Pancreas (tissue), 10 donors: Measurements from ENCODE around the gene TMEM121. TPM values are rescaled to one million over a fixed set of nuclear protein-coding genes. Genes with fewer than 3 reads are reported as not detected.
"Not testable (repeated sequence)": the region's sequence is repeated elsewhere in the genome, so short reads cannot be mapped to it uniquely, and the experiment has no call there.

Experiments used
- ATAC-seq, 4 donors: fragments of 200-7000 bp; cut with Tn5 transposase; one replicate each; pipeline versions ENCODE4 v1.8.0 to v1.9.1; 2020; ENCODE audit warnings: mild to moderate bottlenecking in 4 of 4, moderate library complexity in 4 of 4
- DNase-seq, 6 donors: peaks; one replicate each; pipeline ENCODE4 v3.0.0-alpha.2; 2020
- FAIRE-seq: peaks from 2 replicates; lab custom pipeline; 2012; peaks lifted over from hg19 to GRCh38; lab: Jason Lieb, UNC
- H3K27ac ChIP-seq, 4 donors: fragments of 200-600 bp; sonication (generic); 1 replicate in 3 of 4; 2 replicates in 1 of 4; pipeline versions ENCODE4 v1.5.0 to v1.8.0; 2020
- H3K27me3 ChIP-seq, 4 donors: fragments of 200-600 bp; one replicate each; pipeline ENCODE4 v1.8.0; 2021
- H3K36me3 ChIP-seq, 3 donors: fragments of 200-600 bp; sonication (generic) in 1 of 3; one replicate each; pipeline versions ENCODE4 v1.5.0 to v1.8.0; 2020 to 2021
- H3K4me1 ChIP-seq, 3 donors: fragments of 200-600 bp; one replicate each; pipeline ENCODE4 v1.8.0; 2021
- H3K4me3 ChIP-seq, 4 donors: fragments of 200-600 bp; sonication (generic) in 2 of 4; one replicate each; pipeline versions ENCODE4 v1.5.0 to v1.8.0; 2020 to 2021
- H3K9me3 ChIP-seq, 4 donors: fragments of 200-600 bp; one replicate each; pipeline ENCODE4 v1.8.0; 2021
- WGBS, 2 donors: extraction: QIAGEN DNeasy Blood & Tissue Kit; methylation state at CpG; one replicate each; pipeline ENCODE4 v1.1.7; 2013; 5-methylcytosine and 5-hydroxymethylcytosine counted together
- intact Hi-C, 3 donors: fragments of 100-400 bp; cut with DNase I; formaldehyde crosslinking; loops; one replicate each; pipeline versions ENCODE4 v1.11.1 to v1.14.2; 2022
- polyA plus RNA-seq, 2 donors: library from polyadenylated mRNA; stranded (reverse); fragments of 200-250 nt; gene quantifications; one replicate each; pipeline ENCODE4 v1.2.3, GENCODE V29; 2013
- total RNA-seq, 6 donors: library from RNA; stranded (reverse); fragmentation: NEBNext Ultra II Directional in 4 of 6; extraction: Animal tissue kit (Norgen Biotek cat#: 25700) in 4 of 6; gene quantifications; one replicate each; pipeline versions ENCODE4 v1.2.1 to v1.2.4, GENCODE V29; 2021 to 2023
- TF ChIP-seq, protein P1 (sequence below), 4 donors: fragments of 200-600 bp; sonication (generic) in 3 of 4; IDR thresholded peaks; one replicate each; pipeline versions ENCODE4 v1.5.0 to v1.8.0; 2021; ENCODE audit warnings: antibody characterized with exemption in 4 of 4
- donor health status: healthy with polysubstance abuse.
- donor health status: DM: no; HTN: no; CAD: no; lungs with moderate emphysema.
- donor health status: DM: no; HTN: no; CAD: no.
- donor health status: control.
- donor health status: control.
- donor health status: Bipolar disorder and iron deficiency.
- donor health status: DM: yes; HTN: yes; CAD: no.
- donor health status: DM: no; HTN: no; CAD: no.
- donor health status: DM: no; HTN: no; CAD: no.
- donor health status: DM: yes; HTN: yes; CAD: no.

The TMEM121 gene
- total and polyA plus RNA-seq, 8 donors = 0.92 to 3.3 (median 1.8) TPM

DNA sequence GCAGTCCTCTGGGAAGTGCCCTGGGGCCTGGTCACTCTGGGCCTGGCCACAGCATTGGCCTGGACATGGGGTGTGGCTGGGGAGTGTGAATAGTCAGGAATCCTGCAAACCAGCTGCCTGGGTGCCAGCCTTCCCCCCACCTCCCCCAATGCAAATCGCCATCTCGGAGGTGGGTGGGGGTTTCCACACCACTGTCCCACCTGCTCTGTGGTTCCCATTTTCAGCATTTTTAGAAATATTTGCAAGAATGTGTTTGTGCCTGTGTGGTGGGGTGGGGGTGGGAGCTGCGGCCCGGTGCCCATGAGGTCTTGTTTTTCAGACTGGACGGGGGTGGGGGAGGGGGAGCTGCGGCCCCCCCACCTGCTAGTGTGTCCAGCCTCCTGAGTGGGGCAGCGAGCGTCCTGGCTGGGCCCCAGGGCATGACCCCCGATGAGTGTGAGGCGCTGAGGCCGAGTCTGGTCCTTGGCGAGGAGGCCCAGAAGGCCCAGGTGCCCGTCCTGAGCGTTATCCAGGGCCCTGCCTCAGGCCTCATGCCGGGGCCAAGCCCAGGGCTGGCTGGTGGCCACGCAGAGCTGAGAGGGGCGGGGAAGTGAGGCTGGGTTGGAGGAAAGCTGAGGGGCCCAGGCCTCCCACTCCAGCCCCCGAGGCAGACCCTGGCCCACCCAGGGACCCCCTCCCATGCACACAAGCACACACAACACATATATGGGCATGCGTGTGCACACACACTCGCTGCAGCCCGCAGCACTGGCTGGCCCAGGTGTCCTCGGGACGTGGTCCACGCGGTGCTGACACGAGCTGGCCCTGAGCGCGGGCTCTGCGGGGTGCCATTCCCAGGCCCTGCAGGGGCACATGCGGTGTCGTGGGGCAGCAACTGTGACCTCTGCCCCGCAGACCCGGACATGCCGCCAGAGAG lies 40.1 kb downstream of the TMEM121 start:
- H3K4me1 ChIP-seq, DNase-seq, H3K36me3 ChIP-seq, H3K27me3 ChIP-seq, FAIRE-seq, H3K27ac ChIP-seq, intact Hi-C loops, H3K4me3 ChIP-seq, ATAC-seq, H3K9me3 ChIP-seq: not testable (repeated sequence)
- WGBS, 2 donors = 83 to 84% methylated on average over 14 to 25 of the region's 34 CpGs

- H3K27ac ChIP-seq, H3K4me1 ChIP-seq, H3K27me3 ChIP-seq, intact Hi-C loops, H3K36me3 ChIP-seq, ATAC-seq, H3K4me3 ChIP-seq, H3K9me3 ChIP-seq, DNase-seq, FAIRE-seq: not testable (repeated sequence)
- WGBS, 2 donors = 84 to 89% methylated on average over 17 to 20 of the region's 20 CpGs
Observed at GRCh38 chr14:105567164-105568103, 41.1 kb downstream of the TMEM121 start.

- H3K4me3 ChIP-seq, intact Hi-C loops, H3K4me1 ChIP-seq, H3K9me3 ChIP-seq, H3K36me3 ChIP-seq, H3K27ac ChIP-seq, FAIRE-seq, DNase-seq, H3K27me3 ChIP-seq: not testable (repeated sequence)
- WGBS, 2 donors = 48 to 61% methylated on average over 9 to 17 of the region's 18 CpGs
- ATAC-seq = peak in 1 of 4 donors; percentile 17
Observed at GRCh38 chr14:105568140-105568843, 41.9 kb downstream of the TMEM121 start.

DNA sequence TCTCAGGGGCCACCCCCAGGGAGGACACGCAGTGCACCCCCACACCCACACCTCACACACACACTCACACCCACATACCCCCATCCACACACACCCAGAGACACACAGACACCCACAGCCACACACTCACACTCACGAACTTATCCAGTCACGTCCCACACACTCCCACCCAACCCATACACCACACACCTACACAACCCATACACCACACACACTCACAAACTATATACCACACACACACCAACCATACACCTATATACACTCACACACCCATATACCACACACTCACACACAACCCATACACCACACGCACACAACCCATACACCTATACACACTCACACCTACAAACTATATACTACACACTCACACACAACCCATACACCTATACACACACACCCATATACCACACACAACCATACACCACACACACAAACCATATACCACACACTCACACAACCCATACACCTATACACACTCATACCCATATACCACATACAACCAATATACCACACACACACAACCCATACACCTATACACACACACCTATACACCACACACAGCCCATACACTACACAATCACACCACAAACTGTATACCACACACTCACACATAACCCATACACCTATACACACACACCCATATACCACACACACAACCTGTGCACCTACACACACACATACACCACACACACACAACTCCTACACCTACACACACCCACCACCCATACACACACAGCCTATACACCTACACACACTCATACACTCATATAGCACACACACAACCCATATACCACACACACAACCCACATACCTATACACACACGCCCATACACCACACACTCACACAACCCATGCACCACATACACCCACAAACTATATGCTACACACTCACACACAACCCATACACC lies 42.7 kb downstream of the TMEM121 start:
- intact Hi-C loops = no loop called here
- no peak for ATAC-seq
- Histone ChIP-seq H3K27ac (no peak overlapping the region), H3K4me1 (no peaks in the 10 kb centered on the region), H3K9me3 (no peaks in the 10 kb centered on the region), H3K4me3 (no peak overlapping the region), H3K36me3 (no peaks in the 10 kb centered on the region), H3K27me3 (no peaks in the 10 kb centered on the region)
- TF ChIP-seq, protein P1, sequence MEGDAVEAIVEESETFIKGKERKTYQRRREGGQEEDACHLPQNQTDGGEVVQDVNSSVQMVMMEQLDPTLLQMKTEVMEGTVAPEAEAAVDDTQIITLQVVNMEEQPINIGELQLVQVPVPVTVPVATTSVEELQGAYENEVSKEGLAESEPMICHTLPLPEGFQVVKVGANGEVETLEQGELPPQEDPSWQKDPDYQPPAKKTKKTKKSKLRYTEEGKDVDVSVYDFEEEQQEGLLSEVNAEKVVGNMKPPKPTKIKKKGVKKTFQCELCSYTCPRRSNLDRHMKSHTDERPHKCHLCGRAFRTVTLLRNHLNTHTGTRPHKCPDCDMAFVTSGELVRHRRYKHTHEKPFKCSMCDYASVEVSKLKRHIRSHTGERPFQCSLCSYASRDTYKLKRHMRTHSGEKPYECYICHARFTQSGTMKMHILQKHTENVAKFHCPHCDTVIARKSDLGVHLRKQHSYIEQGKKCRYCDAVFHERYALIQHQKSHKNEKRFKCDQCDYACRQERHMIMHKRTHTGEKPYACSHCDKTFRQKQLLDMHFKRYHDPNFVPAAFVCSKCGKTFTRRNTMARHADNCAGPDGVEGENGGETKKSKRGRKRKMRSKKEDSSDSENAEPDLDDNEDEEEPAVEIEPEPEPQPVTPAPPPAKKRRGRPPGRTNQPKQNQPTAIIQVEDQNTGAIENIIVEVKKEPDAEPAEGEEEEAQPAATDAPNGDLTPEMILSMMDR (IDR thresholded peaks at IDR 0.05) = no peak
- WGBS, 2 donors = 84 to 89% methylated on average over 3 to 4 of the region's 5 CpGs
- no peak for FAIRE-seq
- DNase-seq = no peak

GRCh38 chr14:105570482-105570881 lies 44.1 kb downstream of the TMEM121 start:
- FAIRE-seq = no peak
- H3K27me3 ChIP-seq = no peaks in the 10 kb centered on the region
- intact Hi-C loops = no loop called here
- DNase-seq = no peak
- no peak for ATAC-seq
- no peak overlapping the region for H3K27ac ChIP-seq
- no peaks in the 10 kb centered on the region for H3K36me3 ChIP-seq
- TF ChIP-seq, protein P1 (IDR thresholded peaks at IDR 0.05) = no peak
- 95 to 100% methylated on average over 1 of the region's 1 CpG for whole genome bisulfite sequencing, 2 donors
- H3K4me3 ChIP-seq = no peak overlapping the region
- no peaks in the 10 kb centered on the region for H3K4me1 ChIP-seq
- no peaks in the 10 kb centered on the region for H3K9me3 ChIP-seq

DNA sequence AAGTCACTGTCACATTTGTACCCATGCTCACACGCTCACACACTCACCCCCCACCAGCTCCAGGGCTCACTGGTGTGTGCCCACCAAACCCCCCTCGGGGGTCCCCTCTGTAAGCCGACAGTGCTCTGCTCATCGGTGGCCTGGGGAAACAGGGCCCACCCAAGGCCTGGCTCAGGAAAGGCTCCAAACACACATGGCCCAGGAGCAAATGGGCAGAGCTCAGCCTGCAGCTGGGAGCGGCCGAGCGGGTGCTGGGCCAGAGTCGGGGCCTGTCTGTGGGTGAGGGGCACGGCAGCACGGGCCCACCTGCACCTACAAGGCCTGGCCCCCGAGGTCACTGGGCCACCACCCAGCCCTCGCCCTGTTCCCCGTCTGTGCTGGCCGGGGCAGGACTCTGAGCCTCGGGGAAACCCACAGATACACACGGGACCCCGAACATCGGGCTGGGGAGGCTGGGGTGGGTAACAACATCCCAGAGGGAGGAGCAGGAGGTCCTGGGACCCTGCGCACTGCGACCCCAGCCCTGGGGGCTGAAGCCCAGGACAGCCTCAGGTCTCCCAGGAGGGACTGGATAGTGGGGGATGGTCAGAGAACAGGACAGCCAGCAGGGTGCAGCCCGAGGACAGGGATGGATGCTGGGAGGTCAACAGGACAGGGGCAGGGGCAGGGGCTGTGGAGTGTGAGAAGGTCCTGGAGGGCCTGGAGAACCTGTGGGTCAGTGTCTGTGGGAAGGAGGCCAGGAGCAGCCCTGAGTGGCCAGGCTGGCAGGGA lies 45.0 kb downstream of the TMEM121 start:
- H3K4me1 ChIP-seq, H3K4me3 ChIP-seq, H3K9me3 ChIP-seq, H3K36me3 ChIP-seq, FAIRE-seq, H3K27me3 ChIP-seq, ATAC-seq, intact Hi-C loops, H3K27ac ChIP-seq, DNase-seq: not testable (repeated sequence)
- WGBS, 2 donors = 66 to 67% methylated on average over 18 to 21 of the region's 21 CpGs

DNA sequence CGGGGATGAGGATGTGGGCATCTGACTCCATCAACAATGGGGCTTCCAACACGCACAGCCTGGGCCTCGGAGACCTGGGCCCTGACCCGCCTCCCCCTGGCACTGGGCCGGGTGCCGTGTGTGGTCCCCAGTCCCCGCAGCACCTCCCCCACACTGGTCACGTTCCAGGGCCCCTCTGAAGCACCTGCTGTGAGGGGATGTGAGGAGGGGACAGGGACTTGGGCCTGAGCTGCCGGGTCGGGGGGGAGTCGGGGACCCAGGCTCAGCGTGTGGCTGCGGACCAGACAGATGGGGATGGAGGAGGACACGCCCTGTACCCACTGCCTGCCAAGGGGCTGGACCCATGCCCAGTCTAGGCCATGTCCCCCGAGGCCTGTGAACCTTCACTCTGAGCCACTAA lies 45.7 kb downstream of the TMEM121 start:
- H3K36me3 ChIP-seq, H3K9me3 ChIP-seq, DNase-seq, H3K4me3 ChIP-seq, H3K27ac ChIP-seq, H3K27me3 ChIP-seq, ATAC-seq, H3K4me1 ChIP-seq, intact Hi-C loops, FAIRE-seq: not testable (repeated sequence)
- 57 to 64% methylated on average over 3 to 5 of the region's 15 CpGs for WGBS, 2 donors

- H3K4me1 ChIP-seq, H3K4me3 ChIP-seq, H3K27me3 ChIP-seq, intact Hi-C loops, H3K36me3 ChIP-seq, H3K27ac ChIP-seq, FAIRE-seq, ATAC-seq, H3K9me3 ChIP-seq: not testable (repeated sequence)
- DNase-seq = peak in 1 of 6 donors; percentile 38
- whole genome bisulfite sequencing, 2 donors = 78% methylated on average over 12 to 13 of the region's 15 CpGs
Observed at GRCh38 chr14:105573841-105574240, 47.5 kb downstream of the TMEM121 start.
